Upper lobe of right lung (tissue), 1 donor: ENCODE results near the gene ANKS1A. TPM values are rescaled to one million over a fixed set of nuclear protein-coding genes. Genes with fewer than 3 reads are reported as not detected.

ENCODE experiments used
- ATAC-seq: fragments of 200-7000 bp; cut with Tn5 transposase; one replicate; pipeline ENCODE4 v1.9.1; 2020; ENCODE audit warnings: mild to moderate bottlenecking, moderate library complexity
- DNase-seq: peaks from one replicate; pipeline ENCODE4 v3.0.0-alpha.2; 2020
- H3K27ac ChIP-seq: fragments of 200-600 bp; one replicate; pipeline ENCODE4 v1.8.0; 2022
- H3K27me3 ChIP-seq: fragments of 200-600 bp; one replicate; pipeline ENCODE4 v1.8.0; 2022; ENCODE audit warnings: mild to moderate bottlenecking
- H3K36me3 ChIP-seq: fragments of 200-600 bp; one replicate; pipeline ENCODE4 v1.8.0; 2022
- H3K4me1 ChIP-seq: fragments of 200-600 bp; one replicate; pipeline ENCODE4 v1.8.0; 2022
- H3K4me3 ChIP-seq: fragments of 200-600 bp; one replicate; pipeline ENCODE4 v1.8.0; 2022; ENCODE audit warnings: mild to moderate bottlenecking
- H3K9me3 ChIP-seq: fragments of 200-600 bp; one replicate; pipeline ENCODE4 v1.8.0; 2022
- intact Hi-C: fragments of 100-400 bp; cut with DNase I; formaldehyde crosslinking; loops from one replicate; pipeline ENCODE4 v1.11.0; 2022
- total RNA-seq: library from RNA; stranded (reverse); fragmentation: NEBNext Ultra II Directional; extraction: Animal tissue kit (Norgen Biotek cat#: 25700); gene quantifications from one replicate; pipeline ENCODE4 v1.2.1, GENCODE V29; 2021
- TF ChIP-seq, protein P1 (sequence below): fragments of 200-600 bp; IDR thresholded peaks from one replicate; pipeline ENCODE4 v1.8.0; 2022; ENCODE audit warnings: antibody characterized with exemption
- donor health status: DM: no; HTN: yes; CAD: no; lungs with severe emphysema.

Gene ANKS1A
- total RNA-seq, 1 donor from 2014 or later: 59.0 TPM

DNA sequence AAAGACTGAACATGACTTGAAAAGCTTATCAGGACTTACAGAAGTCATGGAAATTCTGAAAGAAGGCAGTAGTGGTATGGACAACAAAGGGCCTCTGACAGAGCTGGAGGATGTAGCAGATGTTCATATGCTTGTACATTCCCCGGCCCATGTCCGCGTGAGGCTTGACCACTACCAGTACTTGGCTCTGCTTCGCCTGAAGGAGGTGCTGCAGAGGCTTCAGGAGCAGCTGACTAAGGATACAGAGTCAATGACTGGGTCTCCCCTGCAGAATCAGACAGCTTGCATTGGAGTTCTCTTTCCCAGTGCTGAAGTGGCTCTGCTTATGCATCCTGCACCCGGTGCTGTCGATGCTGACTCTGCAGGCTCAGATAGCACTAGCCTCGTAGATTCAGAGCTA lies 30.4 kb upstream of the ANKS1A start:
- TF ChIP-seq, protein P1, sequence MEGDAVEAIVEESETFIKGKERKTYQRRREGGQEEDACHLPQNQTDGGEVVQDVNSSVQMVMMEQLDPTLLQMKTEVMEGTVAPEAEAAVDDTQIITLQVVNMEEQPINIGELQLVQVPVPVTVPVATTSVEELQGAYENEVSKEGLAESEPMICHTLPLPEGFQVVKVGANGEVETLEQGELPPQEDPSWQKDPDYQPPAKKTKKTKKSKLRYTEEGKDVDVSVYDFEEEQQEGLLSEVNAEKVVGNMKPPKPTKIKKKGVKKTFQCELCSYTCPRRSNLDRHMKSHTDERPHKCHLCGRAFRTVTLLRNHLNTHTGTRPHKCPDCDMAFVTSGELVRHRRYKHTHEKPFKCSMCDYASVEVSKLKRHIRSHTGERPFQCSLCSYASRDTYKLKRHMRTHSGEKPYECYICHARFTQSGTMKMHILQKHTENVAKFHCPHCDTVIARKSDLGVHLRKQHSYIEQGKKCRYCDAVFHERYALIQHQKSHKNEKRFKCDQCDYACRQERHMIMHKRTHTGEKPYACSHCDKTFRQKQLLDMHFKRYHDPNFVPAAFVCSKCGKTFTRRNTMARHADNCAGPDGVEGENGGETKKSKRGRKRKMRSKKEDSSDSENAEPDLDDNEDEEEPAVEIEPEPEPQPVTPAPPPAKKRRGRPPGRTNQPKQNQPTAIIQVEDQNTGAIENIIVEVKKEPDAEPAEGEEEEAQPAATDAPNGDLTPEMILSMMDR: no peak
- no peaks in the 10 kb centered on the region for H3K9me3 ChIP-seq
- peaks cover 83% of the 10 kb centered on the region for H3K36me3 ChIP-seq
- H3K27ac ChIP-seq: no peak overlapping the region
- H3K4me3 ChIP-seq: no peak overlapping the region
- intact Hi-C loops: no loop called here
- no peaks in the 10 kb centered on the region for H3K27me3 ChIP-seq
- no peak for ATAC-seq
- no peak for DNase-seq
- no peaks in the 10 kb centered on the region for H3K4me1 ChIP-seq

DNA sequence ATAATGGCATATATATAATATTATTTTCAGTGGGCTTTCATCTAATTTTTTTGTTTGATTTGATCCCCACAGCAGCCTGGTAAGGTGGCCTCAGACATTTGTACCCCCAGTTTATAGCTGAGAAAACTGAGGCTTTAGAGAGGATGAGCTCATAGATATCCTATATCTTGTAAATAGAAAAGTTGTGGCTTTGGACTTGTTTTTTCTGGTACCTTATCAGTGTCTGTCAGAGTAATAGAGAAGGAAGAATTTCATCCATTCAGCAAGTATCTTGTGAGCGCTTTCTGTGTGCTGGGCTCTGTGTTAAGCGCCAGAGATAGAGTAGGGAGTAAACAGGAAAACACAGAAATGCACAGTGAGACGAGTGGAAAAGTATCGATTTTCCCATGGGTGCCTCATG lies 29.1 kb upstream of the ANKS1A start:
- DNase-seq (no peak), ATAC-seq (no peak)
- H3K27me3 ChIP-seq: no peaks in the 10 kb centered on the region
- intact Hi-C loops: no loop called here
- H3K27ac ChIP-seq: no peak overlapping the region
- no peaks in the 10 kb centered on the region for H3K9me3 ChIP-seq
- TF ChIP-seq, protein P1: no peak
- peaks cover 87% of the 10 kb centered on the region for H3K36me3 ChIP-seq
- no peak overlapping the region for H3K4me3 ChIP-seq
- H3K4me1 ChIP-seq: no peaks in the 10 kb centered on the region

DNA sequence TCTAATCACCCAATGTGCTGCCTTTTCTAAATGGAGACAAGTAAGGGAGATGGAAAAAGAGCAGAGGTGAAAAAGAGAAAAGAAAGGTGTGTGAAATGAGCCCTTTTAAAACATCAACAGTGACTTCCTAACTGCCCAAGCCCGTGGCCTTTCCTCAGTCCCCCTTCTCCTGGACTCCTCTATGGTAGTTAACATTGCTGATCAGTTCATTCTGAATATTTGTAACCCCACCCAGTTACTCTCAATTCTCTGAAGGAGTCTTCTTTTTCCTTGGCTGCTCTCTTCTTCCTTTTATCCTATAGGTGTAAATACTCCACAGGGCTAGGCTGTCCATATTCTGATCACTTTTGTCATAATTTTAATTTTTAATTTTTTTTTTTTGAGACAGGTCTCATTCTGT lies 28.3 kb upstream of the ANKS1A start:
- no peaks in the 10 kb centered on the region for H3K27me3 ChIP-seq
- ATAC-seq (no peak), DNase-seq (no peak)
- TF ChIP-seq, protein P1: no peak
- no peaks in the 10 kb centered on the region for H3K4me1 ChIP-seq
- H3K36me3 ChIP-seq: peaks cover 78% of the 10 kb centered on the region
- H3K4me3 ChIP-seq: no peak overlapping the region
- no peaks in the 10 kb centered on the region for H3K9me3 ChIP-seq
- intact Hi-C loops: no loop called here
- no peak overlapping the region for H3K27ac ChIP-seq

DNA sequence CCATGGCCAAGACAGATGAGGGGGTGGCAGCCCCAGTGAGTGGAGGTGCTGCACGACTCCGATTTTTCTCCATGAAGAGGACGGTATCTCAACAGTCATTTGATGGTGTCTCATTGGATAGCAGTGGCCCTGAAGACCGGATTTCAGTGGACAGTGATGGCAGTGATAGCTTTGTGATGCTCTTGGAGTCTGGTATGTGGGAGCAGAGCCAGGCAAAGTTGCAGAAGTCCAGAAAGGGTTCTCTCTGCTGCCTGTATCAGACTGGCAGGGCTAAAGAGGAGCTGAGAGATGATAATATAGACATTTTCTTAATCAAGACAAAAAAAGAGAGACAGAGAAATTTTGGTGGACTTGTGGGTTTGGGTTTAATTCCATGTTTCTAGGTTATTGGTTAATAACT lies 25.0 kb upstream of the ANKS1A start:
- TF ChIP-seq, protein P1: no peak
- intact Hi-C loops: no loop called here
- DNase-seq (no peak), ATAC-seq (no peak)
- Histone ChIP-seq H3K36me3 (peaks cover 64% of the 10 kb centered on the region), H3K4me3 (no peak overlapping the region), H3K4me1 (no peaks in the 10 kb centered on the region), H3K27ac (no peak overlapping the region), H3K9me3 (no peaks in the 10 kb centered on the region), H3K27me3 (no peaks in the 10 kb centered on the region)

DNA sequence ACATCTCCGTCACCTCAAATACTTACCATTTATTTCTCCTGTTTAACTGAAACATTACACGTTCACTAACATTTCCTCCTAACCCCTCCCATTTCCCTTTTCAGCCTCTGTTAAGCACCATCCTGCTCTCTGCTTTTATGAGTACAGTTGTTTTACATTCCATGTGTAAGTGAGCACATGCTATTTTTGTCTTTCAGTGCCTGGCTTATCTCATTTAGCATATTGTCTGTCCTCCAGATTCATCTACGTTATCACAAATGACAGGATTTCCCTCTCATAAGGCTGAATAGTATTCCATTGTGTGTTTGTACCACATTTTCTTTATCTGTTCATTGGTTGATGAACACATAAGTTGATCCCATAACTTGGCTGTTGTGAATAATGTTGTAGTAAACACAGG lies 23.9 kb upstream of the ANKS1A start:
- no peak overlapping the region for H3K27ac ChIP-seq
- H3K9me3 ChIP-seq: no peaks in the 10 kb centered on the region
- no peaks in the 10 kb centered on the region for H3K27me3 ChIP-seq
- peaks cover 63% of the 10 kb centered on the region for H3K36me3 ChIP-seq
- H3K4me1 ChIP-seq: no peaks in the 10 kb centered on the region
- no peak overlapping the region for H3K4me3 ChIP-seq
- intact Hi-C loops: no loop called here
- ATAC-seq: peak; percentile 46
- TF ChIP-seq, protein P1: no peak
- DNase-seq: no peak

DNA sequence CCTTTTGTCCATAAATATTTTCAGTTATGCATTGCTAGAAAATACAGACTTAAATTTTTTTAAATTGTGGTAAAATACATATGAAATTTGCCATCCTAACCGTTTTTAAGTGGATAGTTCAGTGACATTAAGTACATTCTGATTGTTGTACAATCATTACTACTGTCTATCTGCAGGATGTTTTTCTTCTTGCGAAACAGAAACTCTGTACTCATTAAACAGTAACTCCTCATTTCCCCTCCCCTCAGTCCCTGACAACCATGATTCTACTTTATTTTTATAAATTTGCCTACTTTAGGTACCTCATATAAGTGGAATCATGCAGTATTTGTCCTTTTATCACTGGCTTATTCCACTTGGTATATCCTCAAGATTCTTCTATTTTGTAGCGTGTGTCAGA lies 22.5 kb upstream of the ANKS1A start:
- Histone ChIP-seq H3K4me1 (no peaks in the 10 kb centered on the region), H3K4me3 (no peak overlapping the region), H3K27me3 (no peaks in the 10 kb centered on the region), H3K36me3 (peaks cover 63% of the 10 kb centered on the region), H3K9me3 (no peaks in the 10 kb centered on the region), H3K27ac (no peak overlapping the region)
- ATAC-seq (no peak), DNase-seq (no peak)
- TF ChIP-seq, protein P1: no peak
- intact Hi-C loops: no loop called here
